ENCODE results near the gene EIF4G2. TPM values are rescaled to one million over a fixed set of nuclear protein-coding genes. Genes with fewer than 3 reads are reported as not detected.

Gene EIF4G2
- total and polyA plus RNA-seq, 10 donors, result 178 to 712 (median 504) TPM

DNA sequence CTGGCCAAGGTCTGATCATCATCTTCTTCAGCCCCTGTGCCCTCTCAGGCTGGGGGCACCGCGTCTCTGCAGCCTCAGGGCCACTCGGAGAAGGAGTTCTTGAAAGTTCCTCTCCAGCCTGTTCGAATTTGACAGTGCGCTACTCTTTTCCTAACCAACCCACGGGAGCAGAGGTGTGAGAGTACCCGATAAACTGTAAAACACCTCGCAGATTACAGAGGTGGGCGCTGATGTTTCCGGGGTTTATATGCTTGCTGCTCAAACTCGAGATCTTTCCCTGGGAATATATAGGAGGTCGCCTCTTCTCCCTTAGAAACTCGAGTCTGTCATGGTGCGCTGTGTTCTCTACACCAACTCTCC, 57.2 kb downstream of the EIF4G2 start:
- Histone ChIP-seq H3K36me3 (peaks cover 0 to 38% (median 9%) of the 10 kb centered on the region in 6 donors), H3K4me1 (peaks cover 9 to 39% (median 26%) of the 10 kb centered on the region in 6 donors), H3K9me3 (no peaks in the 10 kb centered on the region), H3K4me3 (peak overlapping the region; percentile 64 to 96 (median 82)), H3K27ac (peak overlapping the region; percentile 83 to 97 (median 94)), H3K27me3 (replicated peaks in 1 of 7) (no peaks in the 10 kb centered on the region)
- intact Hi-C loops (cut with DNase I; ENCODE audit: low total_unique reads), result loop anchor here (10.0 kb wide), 1 partner anchor 53 kb away; the partner anchor contains the start of gene EIF4G2
- TF ChIP-seq, protein P1, sequence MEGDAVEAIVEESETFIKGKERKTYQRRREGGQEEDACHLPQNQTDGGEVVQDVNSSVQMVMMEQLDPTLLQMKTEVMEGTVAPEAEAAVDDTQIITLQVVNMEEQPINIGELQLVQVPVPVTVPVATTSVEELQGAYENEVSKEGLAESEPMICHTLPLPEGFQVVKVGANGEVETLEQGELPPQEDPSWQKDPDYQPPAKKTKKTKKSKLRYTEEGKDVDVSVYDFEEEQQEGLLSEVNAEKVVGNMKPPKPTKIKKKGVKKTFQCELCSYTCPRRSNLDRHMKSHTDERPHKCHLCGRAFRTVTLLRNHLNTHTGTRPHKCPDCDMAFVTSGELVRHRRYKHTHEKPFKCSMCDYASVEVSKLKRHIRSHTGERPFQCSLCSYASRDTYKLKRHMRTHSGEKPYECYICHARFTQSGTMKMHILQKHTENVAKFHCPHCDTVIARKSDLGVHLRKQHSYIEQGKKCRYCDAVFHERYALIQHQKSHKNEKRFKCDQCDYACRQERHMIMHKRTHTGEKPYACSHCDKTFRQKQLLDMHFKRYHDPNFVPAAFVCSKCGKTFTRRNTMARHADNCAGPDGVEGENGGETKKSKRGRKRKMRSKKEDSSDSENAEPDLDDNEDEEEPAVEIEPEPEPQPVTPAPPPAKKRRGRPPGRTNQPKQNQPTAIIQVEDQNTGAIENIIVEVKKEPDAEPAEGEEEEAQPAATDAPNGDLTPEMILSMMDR (IDR thresholded peaks at IDR 0.05 in 8 of 11, conservative IDR thresholded peaks at IDR 0.05 in 3 of 11), result no peak
- TF ChIP-seq POLR2A (IDR thresholded peaks at IDR 0.05) (no peak), POLR2AphosphoS5 (IDR thresholded peaks at IDR 0.05) (no peak)
- 0 to 1% (median 1%) methylated on average over 14 of the region's 14 CpGs for WGBS, 5 donors
- DNase-seq, result no peak

DNA sequence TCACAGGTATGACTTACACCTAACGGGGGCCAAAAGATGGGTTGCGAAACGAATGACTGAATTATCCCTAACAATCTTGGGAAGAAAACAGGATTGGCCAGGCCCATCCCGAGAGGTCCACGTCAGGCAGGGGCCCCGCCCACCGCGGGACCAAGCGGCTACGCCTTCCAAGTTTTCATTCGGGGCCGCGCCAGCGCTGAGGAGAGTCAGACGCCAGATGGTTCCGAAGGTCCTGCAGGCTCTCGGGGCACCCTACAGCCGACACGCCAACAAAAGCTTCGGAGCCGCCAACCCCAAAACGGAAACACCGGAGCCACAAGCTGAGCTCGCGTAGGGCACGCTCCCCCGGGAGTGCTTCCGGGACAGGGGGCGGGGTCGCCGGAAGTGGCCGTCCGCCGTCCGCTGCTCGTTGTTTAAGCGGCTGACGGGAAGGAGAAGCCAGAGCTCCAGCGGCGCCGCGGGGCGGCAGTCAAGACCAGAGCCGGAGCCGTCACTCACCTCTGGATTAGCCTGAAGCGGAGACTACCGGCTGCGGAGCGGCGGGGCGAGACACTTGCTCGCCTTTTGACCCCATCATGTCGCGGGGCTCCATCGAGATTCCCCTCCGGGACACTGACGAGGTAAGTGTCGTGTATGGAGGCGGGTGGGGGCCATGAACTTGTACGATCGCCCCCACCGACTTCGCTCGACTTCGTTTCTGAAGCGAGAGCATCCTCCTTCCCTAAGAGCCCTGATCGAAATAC, 57.7 kb downstream of the EIF4G2 start, which contains the start of gene CTR9:
Gene CTR9, plus strand, starts transcription at position 409 of the 743 bp plus-strand sequence. Its CDS starts 167 bp downstream, at position 576.
- WGBS, 5 donors, result 0 to 1% (median 0%) methylated on average over 31 to 67 of the region's 67 CpGs
- Histone ChIP-seq H3K27ac (peak within 1 kb of the TSS; percentile 83 to 97 (median 94)), H3K9me3 (no peaks in the 10 kb centered on the region), H3K27me3 (replicated peaks in 1 of 7) (no peaks in the 10 kb centered on the region), H3K36me3 (peaks cover 0 to 33% (median 8%) of the 10 kb centered on the region in 6 donors), H3K4me3 (peak within 1 kb of the TSS; percentile 64 to 96 (median 82)), H3K4me1 (peaks cover 9 to 39% (median 26%) of the 10 kb centered on the region in 6 donors)
- intact Hi-C loops (cut with DNase I; ENCODE audit: low total_unique reads), result loop anchor here (10.0 kb wide), 1 partner anchor 54 kb away; the partner anchor contains the start of gene EIF4G2
- peak; percentile 80 to 92 (median 83) for TF ChIP-seq POLR2A (IDR thresholded peaks at IDR 0.05)
- TF ChIP-seq, protein P1 (IDR thresholded peaks at IDR 0.05 in 8 of 11, conservative IDR thresholded peaks at IDR 0.05 in 3 of 11), result peak in 6 of 11 experiments; percentile 10 to 42 (median 30)
- TF ChIP-seq POLR2AphosphoS5 (IDR thresholded peaks at IDR 0.05), result peak; percentile 97 to 99 (median 99)
- peak; percentile 99 for DNase-seq

DNA sequence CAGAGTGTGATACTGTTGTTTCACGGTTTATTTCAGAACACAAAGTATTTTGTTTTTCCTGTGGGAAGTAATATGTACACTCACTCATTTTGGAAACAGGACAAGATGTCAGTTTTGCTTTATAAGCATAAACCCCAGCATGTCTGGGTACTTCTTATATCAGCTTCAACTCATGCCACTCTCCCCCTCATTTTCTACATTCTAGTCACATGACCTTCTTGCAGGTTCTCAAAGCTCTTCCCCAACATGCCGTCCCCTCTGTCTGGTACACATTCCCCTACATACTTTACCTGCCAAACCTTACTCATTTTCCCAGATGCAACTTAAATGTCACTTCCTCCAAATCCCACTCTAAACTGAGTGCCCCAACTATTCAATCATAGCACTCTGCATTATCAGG, 59.2 kb downstream of the EIF4G2 start:
- WGBS, 5 donors, result 44 to 71% (median 63%) methylated on average over 2 of the region's 2 CpGs
- no peaks in the 10 kb centered on the region for H3K27me3 ChIP-seq (replicated peaks in 1 of 7)
- no peak for DNase-seq
- peaks cover 9 to 40% (median 26%) of the 10 kb centered on the region in 6 donors for H3K4me1 ChIP-seq
- TF ChIP-seq POLR2AphosphoS5 (IDR thresholded peaks at IDR 0.05) (no peak), POLR2A (IDR thresholded peaks at IDR 0.05) (no peak)
- TF ChIP-seq, protein P1 (IDR thresholded peaks at IDR 0.05 in 8 of 11, conservative IDR thresholded peaks at IDR 0.05 in 3 of 11), result no peak
- no peak overlapping the region for H3K27ac ChIP-seq
- no peaks in the 10 kb centered on the region for H3K9me3 ChIP-seq
- H3K4me3 ChIP-seq, result no peak overlapping the region
- intact Hi-C loops (cut with DNase I; ENCODE audit: low total_unique reads), result no loop called here
- H3K36me3 ChIP-seq, result peaks cover 0 to 18% (median 0%) of the 10 kb centered on the region in 6 donors

DNA sequence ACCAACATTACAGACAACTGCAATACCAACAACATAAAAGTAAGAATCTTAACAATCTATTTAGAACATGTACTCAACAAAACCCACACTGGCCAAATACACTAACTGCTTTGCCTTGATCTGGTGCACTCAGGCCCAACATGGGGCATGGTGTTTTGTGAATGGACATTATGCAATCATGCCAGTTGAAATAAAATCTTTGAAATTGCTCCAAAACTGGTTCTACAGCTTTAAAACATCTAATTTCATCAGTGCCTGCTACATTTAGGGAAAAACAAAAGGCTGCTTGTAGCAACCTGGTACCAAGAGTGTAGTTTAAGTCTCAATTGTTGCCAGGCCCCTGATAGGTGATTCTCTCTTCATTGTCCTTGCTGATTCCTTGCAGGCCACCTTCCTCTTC, 61.0 kb downstream of the EIF4G2 start:
- no peaks in the 10 kb centered on the region for H3K9me3 ChIP-seq
- no peak overlapping the region for H3K27ac ChIP-seq
- H3K36me3 ChIP-seq, result peaks cover 0 to under 1% (median 0%) of the 10 kb centered on the region in 6 donors
- peaks cover 15 to 43% (median 29%) of the 10 kb centered on the region in 6 donors for H3K4me1 ChIP-seq
- H3K4me3 ChIP-seq, result no peak overlapping the region
- intact Hi-C loops (cut with DNase I; ENCODE audit: low total_unique reads), result no loop called here
- no peak for DNase-seq
- TF ChIP-seq POLR2A (IDR thresholded peaks at IDR 0.05) (no peak), POLR2AphosphoS5 (IDR thresholded peaks at IDR 0.05) (no peak)
- TF ChIP-seq, protein P1 (IDR thresholded peaks at IDR 0.05 in 8 of 11, conservative IDR thresholded peaks at IDR 0.05 in 3 of 11), result no peak
- H3K27me3 ChIP-seq (replicated peaks in 1 of 7), result no peaks in the 10 kb centered on the region

Data from spleen (tissue), 11 donors.